Common myeloid progenitor, CD34-positive (primary cell): ENCODE measurements around the gene NEDD4L.

ENCODE experiments used
- CTCF ChIA-PET: fragments of 350-600 bp; sonication (Branson Sonifier 250); formaldehyde crosslinking; loops from one replicate; lab custom pipeline; 2021; ENCODE audit warnings: antibody characterized with exemption; lab: Charles Lee
- POLR2A ChIA-PET: fragments of 350-600 bp; sonication (Branson Sonifier 250); formaldehyde crosslinking; loops from one replicate; lab custom pipeline; 2021; ENCODE audit warnings: antibody characterized with exemption; lab: Charles Lee
- DNase-seq, 3 donors: peaks; one replicate each; pipeline versions ENCODE4 v3.0.0 to v3.0.0-alpha.2; 2013
- H3K27ac ChIP-seq, 2 experiments: 1 replicate in 1 of 2; 2 replicates in 1 of 2; pipeline ENCODE4 v1.7.0; 2013; ENCODE audit warnings: inconsistent platforms in 2 of 2, low read length in 2 of 2, mild to moderate bottlenecking in 2 of 2, low read depth in 1 of 2, moderate library complexity in 1 of 2; ENCODE audit not compliant: severe bottlenecking in 2 of 2, insufficient read depth in 1 of 2, poor library complexity in 1 of 2
- H3K27me3 ChIP-seq, 5 experiments: replicated peaks in 2 of 5; 1 replicate in 3 of 5; 2 replicates in 2 of 5; pipeline versions ENCODE4 v1.6.1 to v1.7.0; 2013; ENCODE audit warnings: low read length in 4 of 5, mild to moderate bottlenecking in 2 of 5, moderate library complexity in 2 of 5, inconsistent platforms in 1 of 5; ENCODE audit not compliant: insufficient read depth in 5 of 5, control insufficient read depth in 4 of 5
- H3K36me3 ChIP-seq, 4 experiments: 1 replicate in 2 of 4; 2 replicates in 2 of 4; pipeline versions ENCODE4 v1.6.1 to v1.7.0; 2013; ENCODE audit warnings: low read length in 3 of 4, control low read depth in 1 of 4, mild to moderate bottlenecking in 1 of 4; ENCODE audit not compliant: control insufficient read depth in 4 of 4, insufficient read depth in 4 of 4
- H3K4me1 ChIP-seq, 4 experiments: 1 replicate in 3 of 4; 2 replicates in 1 of 4; pipeline versions ENCODE4 v1.6.1 to v1.7.1; 2013; ENCODE audit warnings: low read length in 3 of 4, mild to moderate bottlenecking in 3 of 4, control low read depth in 1 of 4, inconsistent platforms in 1 of 4, moderate library complexity in 1 of 4; ENCODE audit not compliant: control insufficient read depth in 4 of 4, insufficient read depth in 4 of 4; ENCODE audit errors: control extremely low read depth in 1 of 4
- H3K4me3 ChIP-seq, 7 experiments: 1 replicate in 4 of 7; 2 replicates in 3 of 7; pipeline versions ENCODE4 v1.5.1 to v1.7.0; 2013; ENCODE audit warnings: mild to moderate bottlenecking in 7 of 7, low read length in 6 of 7, moderate library complexity in 6 of 7, inconsistent platforms in 2 of 7, low read depth in 2 of 7, control low read depth in 1 of 7; ENCODE audit not compliant: insufficient read depth in 4 of 7, control insufficient read depth in 1 of 7; ENCODE audit errors: extremely low read depth in 1 of 7
- H3K9me3 ChIP-seq, 5 experiments: 1 replicate in 4 of 5; 2 replicates in 1 of 5; pipeline versions ENCODE4 v1.6.1 to v1.7.1; 2013; ENCODE audit warnings: low read length in 4 of 5, mild to moderate bottlenecking in 2 of 5, inconsistent platforms in 1 of 5, low read depth in 1 of 5, moderate library complexity in 1 of 5; ENCODE audit not compliant: control insufficient read depth in 4 of 5, insufficient read depth in 2 of 5; ENCODE audit errors: control extremely low read depth in 1 of 5
- WGBS: methylation state at CpG from one replicate; pipeline ENCODE4 v1.1.5; 2013; ENCODE audit not compliant: insufficient coverage; 5-methylcytosine and 5-hydroxymethylcytosine counted together

NEDD4L gene

DNA sequence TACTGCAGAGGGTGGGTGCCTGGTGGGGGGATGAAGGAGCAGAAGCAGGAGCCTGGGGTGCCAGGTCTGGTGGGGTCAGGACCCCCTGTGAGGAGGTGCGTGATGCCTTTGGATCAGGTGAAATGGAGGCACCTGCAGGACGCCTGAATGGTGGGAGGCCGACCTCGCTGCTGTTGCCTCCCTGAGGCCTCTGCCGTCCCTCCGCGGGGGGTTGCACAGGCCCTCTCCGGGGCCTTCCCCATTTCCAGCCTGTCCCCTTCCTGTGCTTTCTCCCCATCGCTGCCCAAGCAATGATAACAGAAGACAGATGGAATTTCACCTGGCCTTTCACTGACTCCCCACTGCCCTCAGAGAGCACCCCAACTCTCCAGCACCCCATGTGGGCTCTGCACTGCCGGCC, 325.6 kb downstream of the NEDD4L start:
- Histone ChIP-seq H3K27ac (no peak overlapping the region), H3K9me3 (no peaks in the 10 kb centered on the region), H3K4me1 (no peaks in the 10 kb centered on the region), H3K4me3 (no peak overlapping the region), H3K36me3 (peaks cover 0 to 12% (median 4%) of the 10 kb centered on the region in 4 experiments), H3K27me3 (no peaks in the 10 kb centered on the region)
- WGBS = 94% methylated on average over 10 of the region's 10 CpGs
- ChIA-PET CTCF (no interaction called here), POLR2A (no interaction called here)
- DNase-seq = no peak

DNA sequence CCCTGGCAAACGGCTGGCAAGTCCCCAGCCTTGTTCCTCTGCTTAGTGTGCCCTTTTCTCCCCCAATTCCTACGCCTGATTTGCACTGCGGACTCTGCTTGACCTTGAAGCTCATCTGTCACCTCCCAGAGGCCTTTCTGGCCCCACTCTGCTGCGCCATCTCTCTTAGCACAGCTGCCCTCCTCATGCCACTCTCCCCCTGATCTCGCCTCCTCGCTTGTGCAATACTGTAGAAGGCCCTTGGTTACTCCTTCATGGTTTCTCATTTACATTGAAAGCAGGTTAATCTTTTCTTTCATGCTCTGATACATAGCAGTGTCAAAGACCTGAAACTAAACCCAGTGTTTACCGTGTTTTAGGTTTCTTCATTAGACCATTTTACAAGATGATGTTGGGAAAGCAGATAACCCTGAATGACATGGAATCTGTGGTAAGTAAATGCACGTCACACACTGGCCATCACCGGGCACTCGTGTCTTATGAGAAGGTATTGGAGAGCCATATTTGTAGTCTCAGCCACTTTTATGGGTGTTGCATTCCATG, 326.1 kb downstream of the NEDD4L start:
- ChIA-PET POLR2A (no interaction called here), CTCF (no interaction called here)
- DNase-seq = no peak
- Histone ChIP-seq H3K36me3 (peaks cover 0 to 9% (median 2%) of the 10 kb centered on the region in 4 experiments), H3K27ac (no peak overlapping the region), H3K27me3 (no peaks in the 10 kb centered on the region), H3K4me1 (no peaks in the 10 kb centered on the region), H3K9me3 (no peaks in the 10 kb centered on the region), H3K4me3 (no peak overlapping the region)
- WGBS = 94% methylated on average over 7 of the region's 10 CpGs

DNA sequence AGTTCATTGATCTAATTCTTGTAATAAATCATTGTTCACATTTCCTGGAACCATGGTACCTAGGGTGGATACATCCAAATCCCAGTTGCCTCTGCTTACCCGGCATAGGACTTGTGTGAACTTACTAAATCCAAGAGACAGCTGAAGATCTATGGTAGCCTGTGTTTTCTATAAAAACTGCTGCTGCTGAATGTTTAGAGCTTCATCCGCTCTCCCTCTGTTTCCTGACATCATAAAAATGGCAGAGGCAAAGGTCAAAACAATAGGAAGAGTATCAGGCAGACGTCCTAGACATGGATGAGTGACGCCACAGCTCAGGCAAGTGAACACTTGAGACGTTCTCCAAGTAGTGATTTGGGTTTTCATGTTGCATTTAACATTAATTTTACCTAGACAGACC, 326.6 kb downstream of the NEDD4L start:
- ChIA-PET CTCF (no interaction called here), POLR2A (no interaction called here)
- Histone ChIP-seq H3K36me3 (peaks cover 0 to 10% (median 2%) of the 10 kb centered on the region in 4 experiments), H3K27ac (no peak overlapping the region), H3K9me3 (no peaks in the 10 kb centered on the region), H3K4me3 (no peak overlapping the region), H3K4me1 (no peaks in the 10 kb centered on the region), H3K27me3 (no peaks in the 10 kb centered on the region)
- 100% methylated on average over 1 of the region's 5 CpGs for WGBS
- DNase-seq = no peak

DNA sequence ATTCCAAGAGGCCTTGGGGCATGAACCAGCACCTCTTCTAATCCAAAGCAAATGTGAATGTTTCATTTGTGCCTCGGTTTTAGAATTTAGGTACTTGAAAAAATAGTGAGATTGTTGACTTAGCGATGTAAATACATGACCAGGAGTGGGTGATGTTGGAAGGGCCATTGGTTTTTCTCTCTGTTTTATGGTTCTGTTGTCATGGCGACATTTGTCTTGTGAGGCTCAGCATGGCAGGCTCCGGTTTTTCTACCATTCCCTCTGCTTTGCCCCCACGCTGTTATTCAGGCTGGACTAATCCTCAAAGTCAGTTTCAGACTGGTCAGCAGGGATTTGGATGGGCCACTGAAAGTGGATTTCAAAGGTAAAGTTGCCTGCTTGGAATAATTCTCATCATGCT, 329.5 kb downstream of the NEDD4L start:
- DNase-seq = no peak
- 97% methylated on average over 3 of the region's 5 CpGs for WGBS
- Histone ChIP-seq H3K9me3 (no peaks in the 10 kb centered on the region), H3K27me3 (no peaks in the 10 kb centered on the region), H3K36me3 (peaks cover 0 to 15% (median 1%) of the 10 kb centered on the region in 4 experiments), H3K27ac (no peak overlapping the region), H3K4me3 (no peak overlapping the region), H3K4me1 (no peaks in the 10 kb centered on the region)
- ChIA-PET CTCF (no interaction called here), POLR2A (no interaction called here)

DNA sequence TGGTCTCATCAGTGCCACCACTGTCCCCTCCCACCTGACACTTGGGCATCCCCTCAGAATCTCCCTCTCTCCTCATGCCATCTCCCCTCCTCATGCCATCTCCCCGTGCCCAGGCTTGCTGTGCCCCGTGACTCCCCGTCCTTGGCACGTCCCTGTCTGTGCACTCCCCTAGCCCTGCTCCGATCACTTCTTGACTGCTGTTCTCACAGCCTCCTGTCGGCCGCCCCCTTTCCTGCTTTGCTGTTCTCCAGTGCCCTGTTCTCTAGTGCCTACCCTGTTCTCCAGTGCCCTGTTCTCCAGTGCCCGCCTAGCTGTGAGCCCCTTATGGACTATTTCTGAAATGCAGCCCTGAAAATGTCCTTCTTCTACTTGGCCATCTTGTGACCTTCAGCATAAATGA, 331.0 kb downstream of the NEDD4L start:
- no peak overlapping the region for H3K4me3 ChIP-seq
- no peaks in the 10 kb centered on the region for H3K27me3 ChIP-seq
- no peak for DNase-seq
- H3K36me3 ChIP-seq = peaks cover 0 to 15% (median 0%) of the 10 kb centered on the region in 4 experiments
- WGBS = 98% methylated on average over 7 of the region's 8 CpGs
- CTCF ChIA-PET = no interaction called here
- POLR2A ChIA-PET = no interaction called here
- no peaks in the 10 kb centered on the region for H3K4me1 ChIP-seq
- no peaks in the 10 kb centered on the region for H3K9me3 ChIP-seq
- no peak overlapping the region for H3K27ac ChIP-seq

DNA sequence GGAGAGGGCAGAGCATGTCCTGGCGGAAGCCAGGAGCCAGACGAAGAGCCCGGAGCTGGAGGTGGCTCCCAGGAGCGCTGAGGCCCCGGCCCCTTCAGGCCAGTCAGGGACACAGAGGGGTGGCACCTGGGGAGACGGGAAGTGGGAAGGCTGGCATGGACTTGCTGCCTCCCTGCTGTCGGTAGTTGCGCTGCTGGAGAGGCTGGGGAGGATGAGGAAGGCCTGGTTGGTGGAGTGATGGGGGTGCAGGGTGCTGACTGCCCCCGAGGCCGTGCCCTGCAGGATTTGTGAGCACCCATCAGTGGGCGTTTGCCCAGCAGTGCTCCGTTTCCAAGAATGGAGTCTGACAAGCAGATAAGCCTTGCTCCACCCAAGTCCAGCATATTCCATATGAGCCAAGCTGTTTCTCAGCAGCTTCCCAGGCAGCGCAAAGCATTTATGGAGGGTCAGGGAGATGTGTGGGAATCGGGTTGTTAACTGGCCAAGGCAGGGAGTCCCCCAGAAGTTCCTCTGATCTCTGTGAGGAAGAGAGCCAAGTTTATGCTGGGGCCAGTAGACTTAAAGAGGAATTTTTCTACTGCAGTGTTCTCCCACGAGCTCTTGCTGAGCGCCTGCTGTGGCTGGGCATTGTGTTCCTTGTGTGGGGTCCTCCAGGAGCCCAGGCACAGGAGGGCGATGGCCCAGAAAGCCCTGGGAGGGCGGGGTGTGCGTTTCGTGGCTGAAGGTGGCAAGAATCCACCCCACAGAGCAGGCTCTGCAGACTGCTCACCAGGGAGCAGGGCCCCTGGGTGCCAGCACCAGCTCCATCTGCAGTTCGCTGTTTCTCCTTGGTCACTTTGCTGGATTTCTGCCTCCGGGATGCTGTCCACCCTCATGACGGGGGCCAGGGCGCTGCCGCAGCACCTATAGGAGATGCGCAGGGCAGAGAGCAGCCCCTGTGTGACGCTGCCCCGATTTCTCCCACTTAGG, 334.7 kb downstream of the NEDD4L start:
- Histone ChIP-seq H3K4me3 (no peak overlapping the region), H3K4me1 (no peaks in the 10 kb centered on the region), H3K9me3 (no peaks in the 10 kb centered on the region), H3K27me3 (no peaks in the 10 kb centered on the region), H3K27ac (no peak overlapping the region), H3K36me3 (peaks cover 0 to 10% (median 0%) of the 10 kb centered on the region in 4 experiments)
- no peak for DNase-seq
- WGBS = 94% methylated on average over 25 of the region's 28 CpGs
- ChIA-PET POLR2A (no interaction called here), CTCF (no interaction called here)

DNA sequence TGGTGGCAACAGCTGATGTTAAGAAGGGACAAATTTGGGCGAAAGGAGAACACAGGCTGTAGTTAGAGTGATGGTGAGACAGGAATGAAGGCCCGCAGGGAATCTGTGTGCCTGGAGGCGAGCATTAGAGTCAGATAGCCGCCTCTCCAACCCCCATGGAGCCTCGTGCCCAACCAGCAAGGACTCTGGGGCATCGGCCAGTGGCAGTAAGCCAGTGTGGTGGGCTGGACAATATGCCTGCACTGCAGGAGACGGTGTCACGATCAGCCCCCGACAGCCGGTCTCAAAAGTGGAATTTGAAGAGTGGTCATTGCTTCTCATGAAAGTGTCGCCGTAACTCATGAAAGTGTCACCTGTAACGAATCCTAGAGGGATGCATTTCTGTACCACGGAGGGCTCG, 335.4 kb downstream of the NEDD4L start:
- POLR2A ChIA-PET = no interaction called here
- H3K27ac ChIP-seq = no peak overlapping the region
- no peak overlapping the region for H3K4me3 ChIP-seq
- H3K4me1 ChIP-seq = no peaks in the 10 kb centered on the region
- H3K36me3 ChIP-seq = peaks cover 0 to 9% (median 0%) of the 10 kb centered on the region in 4 experiments
- WGBS = 91% methylated on average over 14 of the region's 15 CpGs
- no peaks in the 10 kb centered on the region for H3K27me3 ChIP-seq
- H3K9me3 ChIP-seq = no peaks in the 10 kb centered on the region
- no peak for DNase-seq
- CTCF ChIA-PET = no interaction called here
